Measurements from ENCODE around the gene MAPK6. TPM values are rescaled to one million over a fixed set of nuclear protein-coding genes. Genes with fewer than 3 reads are reported as not detected.

The MAPK6 gene
- total and polyA plus RNA-seq, 2 of the 4 experiments (the other 2 are of a cell fraction): 22.6 to 60.6 TPM

GRCh38 chr15:52078197-52078875 lies 59.3 kb downstream of the MAPK6 start:
- Histone ChIP-seq H3K4me3 (ENCODE audit: insufficient read depth, low read depth, low read length) (no peak overlapping the region), H3K9me1 (ENCODE audit: insufficient read depth, low read length) (peaks cover 18% of the 10 kb centered on the region), H2BK5ac (ENCODE audit: low read depth, low read length, poor library complexity, severe bottlenecking) (no peak overlapping the region), H3K9me3 (ENCODE audit: control insufficient read depth, insufficient read depth, low read length) (no peaks in the 10 kb centered on the region), H3K56ac (ENCODE audit: extremely low read depth, insufficient read depth, low read length) (no peak overlapping the region), H2AFZ (replicated peaks; ENCODE audit: low read length, poor library complexity) (peak overlapping the region; percentile 3), H4K20me1 (ENCODE audit: insufficient read depth, low read length) (no peaks in the 10 kb centered on the region), H3K9ac (ENCODE audit: low read depth, low read length) (no peak overlapping the region), H4K5ac (ENCODE audit: low read depth, low read length) (no peak overlapping the region), H3K14ac (replicated peaks; ENCODE audit: low read depth, low read length) (no peak overlapping the region), H3K4me2 (ENCODE audit: low read depth, low read length) (no peak overlapping the region), H4K8ac (ENCODE audit: low read depth in 2 of 2, low read length in 2 of 2) (0 out of 4 replicates have a peak overlapping the region, but pooled peaks of 1 of the 2 experiments have one; percentile 40), H2BK15ac (ENCODE audit: low read depth, low read length) (peak overlapping the region; percentile 52; the same call in 2 of the 3 replicates), H3K79me1 (ENCODE audit: low read depth in 1 of 2, low read length in 2 of 2) (no peaks in the 10 kb centered on the region), H4K91ac (ENCODE audit: insufficient read depth, low read depth, low read length) (peak overlapping the region; percentile 23), H3K23ac (ENCODE audit: low read depth, low read length) (no peak overlapping the region), H3K4ac (ENCODE audit: low read depth, low read length) (peak overlapping the region; percentile 30; the same call in 1 of the 2 replicates), H2BK20ac (ENCODE audit: low read depth, low read length) (peak overlapping the region; percentile 75), H3K4me1 (ENCODE audit: control insufficient read depth, insufficient read depth, low read length) (peaks cover 16% of the 10 kb centered on the region), H3K18ac (ENCODE audit: low read depth, low read length) (no peak overlapping the region), H3K27ac (ENCODE audit: insufficient read depth, low read length) (no peak overlapping the region), H3K36me3 (ENCODE audit: control insufficient read depth, insufficient read depth, low read length) (no peaks in the 10 kb centered on the region), H2AK9ac (replicated peaks; ENCODE audit: low read depth, low read length, poor library complexity) (peak overlapping the region; percentile 45), H2AK5ac (ENCODE audit: low read depth, low read length) (peak overlapping the region; percentile 76), H3K27me3 (ENCODE audit: control insufficient read depth, insufficient read depth, low read length) (no peaks in the 10 kb centered on the region), H2BK120ac (ENCODE audit: low read depth, low read length) (peak overlapping the region; percentile 14)
- DNase-seq (no peak), ATAC-seq (ENCODE audit: low read depth) (no peak)
- no peak for TF ChIP-seq MAFK (IDR thresholded peaks at IDR 0.05; ENCODE audit: low read depth, low read length)
- intact Hi-C loops (cut with micrococcal nuclease) (no loop called here), dilution Hi-C loops (cut with HindIII; ENCODE audit: low sequenced_read_pairs, unreplicated experiment) (no loop called here), in situ Hi-C loops (cut with MboI; ENCODE audit: low sequenced_read_pairs) (no loop called here)
- ChIA-PET CTCF (interaction anchor here (0.6 to 1.4 kb wide), 3 partner anchors 49 to 149 kb away, joined by 3 to 4 read pairs (median 3); no protein-coding TSS in a partner anchor), POLR2A (ENCODE audit: unreplicated experiment) (no interaction called here)
- no TSS peak for BruUV-seq (replicated peaks)
- 77% methylated on average over 5 of the region's 10 CpGs; no CpG with 5 or more reads in 1 of the 2 experiments for WGBS, 2 experiments (ENCODE audit: extremely low coverage in 2 of 2, insufficient read length in 1 of 2)

All from IMR-90 (cell line).